ENCODE data around the gene MRPS27. TPM values are rescaled to one million over a fixed set of nuclear protein-coding genes. Genes with fewer than 3 reads are reported as not detected.

MRPS27 gene
- total RNA-seq, 2 experiments from 2014 or later = 25.0 to 26.1 TPM

- CTCF ChIA-PET = interaction anchor here (1.2 kb wide), 1 partner anchor 18 kb away, joined by 3 read pairs; no protein-coding TSS in a partner anchor
- Mint-ChIP-seq H3K4me3 (no peak overlapping the region), H3K4me1 (ENCODE audit: low read depth) (peaks cover 32% of the 10 kb centered on the region), H3K27me3 (no peaks in the 10 kb centered on the region), H3K36me3 (ENCODE audit: low read depth) (peaks cover 2% of the 10 kb centered on the region), H3K27ac (no peak overlapping the region), H3K9me3 (no peaks in the 10 kb centered on the region)
- Histone ChIP-seq H3K4me1 (ENCODE audit: insufficient read depth, low read length) (no peaks in the 10 kb centered on the region), H3K27me3 (ENCODE audit: control insufficient read depth in 1 of 2, insufficient read depth in 2 of 2, low read length in 2 of 2) (no peaks in the 10 kb centered on the region), H3K4me3 (ENCODE audit: low read length) (no peak overlapping the region), H3K27ac (ENCODE audit: low read depth in 1 of 2, low read length in 2 of 2) (no peak overlapping the region), H3K36me3 (ENCODE audit: insufficient read depth, low read length) (no peaks in the 10 kb centered on the region), H3K9me3 (ENCODE audit: control insufficient read depth in 1 of 2, insufficient read depth in 1 of 2, low read length in 2 of 2) (no peaks in the 10 kb centered on the region)
- no peak for TF ChIP-seq CTCF (IDR thresholded peaks at IDR 0.05)
- intact Hi-C loops (cut with DNase I, micrococcal nuclease) = no loop called here
- ATAC-seq (ENCODE audit: poor library complexity) (no peak), DNase-seq (no peak)
- POLR2A ChIA-PET = no interaction called here
Observed at GRCh38 chr5:72245546-72245945, 74.5 kb downstream of the MRPS27 start.

GRCh38 chr5:72244862-72245371 is 75.1 kb downstream of the MRPS27 start:
- Histone ChIP-seq H3K27ac (ENCODE audit: low read depth in 1 of 2, low read length in 2 of 2) (no peak overlapping the region), H3K9me3 (ENCODE audit: control insufficient read depth in 1 of 2, insufficient read depth in 1 of 2, low read length in 2 of 2) (no peaks in the 10 kb centered on the region), H3K36me3 (ENCODE audit: insufficient read depth, low read length) (no peaks in the 10 kb centered on the region), H3K4me1 (ENCODE audit: insufficient read depth, low read length) (no peaks in the 10 kb centered on the region), H3K4me3 (ENCODE audit: low read length) (no peak overlapping the region), H3K27me3 (ENCODE audit: control insufficient read depth in 1 of 2, insufficient read depth in 2 of 2, low read length in 2 of 2) (no peaks in the 10 kb centered on the region)
- POLR2A ChIA-PET = no interaction called here
- intact Hi-C loops (cut with DNase I, micrococcal nuclease) = no loop called here
- Mint-ChIP-seq H3K36me3 (ENCODE audit: low read depth) (peaks cover 4% of the 10 kb centered on the region), H3K9me3 (no peaks in the 10 kb centered on the region), H3K4me1 (ENCODE audit: low read depth) (peaks cover 32% of the 10 kb centered on the region), H3K4me3 (no peak overlapping the region), H3K27me3 (no peaks in the 10 kb centered on the region), H3K27ac (no peak overlapping the region)
- CTCF ChIA-PET = interaction anchor here (1.2 kb wide), 1 partner anchor 18 kb away, joined by 3 read pairs; no protein-coding TSS in a partner anchor
- ATAC-seq (ENCODE audit: poor library complexity) (no peak), DNase-seq (peak in 1 of 14 experiments; percentile 8)
- TF ChIP-seq CTCF (IDR thresholded peaks at IDR 0.05) = no peak

GRCh38 chr5:72243706-72244105 is 76.3 kb downstream of the MRPS27 start:
- no peaks in the 10 kb centered on the region for H3K4me1 ChIP-seq (ENCODE audit: insufficient read depth, low read length)
- H3K9me3 ChIP-seq (ENCODE audit: control insufficient read depth in 1 of 2, insufficient read depth in 1 of 2, low read length in 2 of 2) = no peaks in the 10 kb centered on the region
- no peaks in the 10 kb centered on the region for H3K27me3 Mint-ChIP-seq
- no peaks in the 10 kb centered on the region for H3K9me3 Mint-ChIP-seq
- no peak overlapping the region for H3K27ac ChIP-seq (ENCODE audit: low read depth in 1 of 2, low read length in 2 of 2)
- CTCF ChIA-PET = no interaction called here
- peaks cover 11% of the 10 kb centered on the region for H3K36me3 Mint-ChIP-seq (ENCODE audit: low read depth)
- no peak overlapping the region for H3K27ac Mint-ChIP-seq
- no peak for TF ChIP-seq CTCF (IDR thresholded peaks at IDR 0.05)
- ATAC-seq (ENCODE audit: poor library complexity) (no peak), DNase-seq (no peak)
- peaks cover 32% of the 10 kb centered on the region for H3K4me1 Mint-ChIP-seq (ENCODE audit: low read depth)
- POLR2A ChIA-PET = no interaction called here
- intact Hi-C loops (cut with DNase I, micrococcal nuclease) = no loop called here
- H3K27me3 ChIP-seq (ENCODE audit: control insufficient read depth in 1 of 2, insufficient read depth in 2 of 2, low read length in 2 of 2) = no peaks in the 10 kb centered on the region
- no peaks in the 10 kb centered on the region for H3K36me3 ChIP-seq (ENCODE audit: insufficient read depth, low read length)
- no peak overlapping the region for H3K4me3 Mint-ChIP-seq
- no peak overlapping the region for H3K4me3 ChIP-seq (ENCODE audit: low read length)

All from CD4-positive, alpha-beta T cell (primary cell).